ENCODE results near the gene DZIP1L.
A peak's percentile ranks its signal among the peaks of the same experiment; 100 is the strongest.
"Not testable (repeated sequence)": the region's sequence is repeated elsewhere in the genome, so short reads cannot be mapped to it uniquely, and the experiment has no call there.

Gene DZIP1L

GRCh38 chr3:138114988-138115971, at the start of gene DZIP1L:
TSS of gene DZIP1L (minus strand) at chr3:138115608. CDS start at chr3:138103971, 11,637 bp downstream.
- Histone ChIP-seq H3K4me1 (ENCODE audit: control insufficient read depth, insufficient read depth, low read length, unreplicated experiment) (peaks cover 20% of the 10 kb centered on the region), H3K27ac (ENCODE audit: low read depth, low read length) (peak within 1 kb of the TSS; percentile 62), H3K27me3 (ENCODE audit: insufficient read depth, low read length) (no peaks in the 10 kb centered on the region), H3K4me3 (ENCODE audit: low read depth, low read length) (peak within 1 kb of the TSS; percentile 86), H3K79me2 (ENCODE audit: control insufficient read depth, insufficient read depth, low read length, unreplicated experiment) (peaks cover 40% of the 10 kb centered on the region), H3K36me3 (ENCODE audit: insufficient read depth, low read length) (peaks cover 8% of the 10 kb centered on the region; the same call in 1 of the 2 replicates), H2AFZ (ENCODE audit: low read length, unreplicated experiment) (peak within 1 kb of the TSS; percentile 64)

GRCh38 chr3:138165061-138165460, 49.7 kb upstream of the DZIP1L start:
- Histone ChIP-seq H3K79me2 (ENCODE audit: control insufficient read depth, insufficient read depth, low read length, unreplicated experiment) (no peaks in the 10 kb centered on the region), H3K4me3 (ENCODE audit: low read depth, low read length) (no peak overlapping the region), H3K27ac (ENCODE audit: low read depth, low read length) (no peak overlapping the region), H3K27me3 (ENCODE audit: insufficient read depth, low read length) (no peaks in the 10 kb centered on the region), H3K4me1 (ENCODE audit: control insufficient read depth, insufficient read depth, low read length, unreplicated experiment) (no peaks in the 10 kb centered on the region), H3K36me3 (ENCODE audit: insufficient read depth, low read length) (peaks cover 33% of the 10 kb centered on the region), H2AFZ (ENCODE audit: low read length, unreplicated experiment) (no peak overlapping the region)

- H3K36me3 ChIP-seq (ENCODE audit: insufficient read depth, low read length), result peaks cover 13% of the 10 kb centered on the region
- H3K4me1 ChIP-seq (ENCODE audit: control insufficient read depth, insufficient read depth, low read length, unreplicated experiment), result no peaks in the 10 kb centered on the region
- H3K27me3 ChIP-seq (ENCODE audit: insufficient read depth, low read length), result no peaks in the 10 kb centered on the region
- H3K79me2 ChIP-seq (ENCODE audit: control insufficient read depth, insufficient read depth, low read length, unreplicated experiment), result no peaks in the 10 kb centered on the region
- no peak overlapping the region for H3K4me3 ChIP-seq (ENCODE audit: low read depth, low read length)
- H2AFZ ChIP-seq (ENCODE audit: low read length, unreplicated experiment), result no peak overlapping the region
- no peak overlapping the region for H3K27ac ChIP-seq (ENCODE audit: low read depth, low read length)
Measured at GRCh38 chr3:138157743-138158142, 42.3 kb upstream of the DZIP1L start.

GRCh38 chr3:138154534-138154933, 39.1 kb upstream of the DZIP1L start:
- H3K4me1 ChIP-seq (ENCODE audit: control insufficient read depth, insufficient read depth, low read length, unreplicated experiment), result no peaks in the 10 kb centered on the region
- H3K27ac ChIP-seq (ENCODE audit: low read depth, low read length), result no peak overlapping the region
- no peaks in the 10 kb centered on the region for H3K36me3 ChIP-seq (ENCODE audit: insufficient read depth, low read length)
- no peaks in the 10 kb centered on the region for H3K79me2 ChIP-seq (ENCODE audit: control insufficient read depth, insufficient read depth, low read length, unreplicated experiment)
- no peaks in the 10 kb centered on the region for H3K27me3 ChIP-seq (ENCODE audit: insufficient read depth, low read length)
- H2AFZ ChIP-seq (ENCODE audit: low read length, unreplicated experiment), result no peak overlapping the region
- H3K4me3 ChIP-seq (ENCODE audit: low read depth, low read length), result no peak overlapping the region

- Histone ChIP-seq H2AFZ (ENCODE audit: low read length, unreplicated experiment) (no peak overlapping the region), H3K36me3 (ENCODE audit: insufficient read depth, low read length) (no peaks in the 10 kb centered on the region), H3K4me3 (ENCODE audit: low read depth, low read length) (no peak overlapping the region), H3K4me1 (ENCODE audit: control insufficient read depth, insufficient read depth, low read length, unreplicated experiment) (no peaks in the 10 kb centered on the region), H3K27me3 (ENCODE audit: insufficient read depth, low read length) (no peaks in the 10 kb centered on the region), H3K79me2 (ENCODE audit: control insufficient read depth, insufficient read depth, low read length, unreplicated experiment) (no peaks in the 10 kb centered on the region), H3K27ac (ENCODE audit: low read depth, low read length) (no peak overlapping the region)
Measured at GRCh38 chr3:138148503-138148902, 33.1 kb upstream of the DZIP1L start.

DNA sequence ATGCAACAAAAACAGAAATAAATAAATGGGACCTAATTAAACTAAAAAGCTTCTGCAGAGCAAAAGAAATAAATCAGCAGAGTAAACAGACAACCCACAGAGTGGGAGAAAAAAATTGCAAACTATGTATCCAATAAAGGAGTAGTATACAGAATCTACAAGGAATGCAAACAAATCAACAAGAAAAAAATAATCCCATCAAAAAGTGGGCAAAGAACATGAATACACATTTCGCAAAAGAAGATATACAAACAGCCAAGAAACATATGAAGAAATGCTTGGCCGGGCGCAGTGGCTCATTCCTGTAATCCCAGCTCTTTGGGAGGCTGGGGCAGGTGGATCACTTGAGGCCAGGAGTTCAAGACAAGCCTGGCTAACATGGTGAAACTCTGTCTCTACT, 26.8 kb upstream of the DZIP1L start:
- H3K36me3 ChIP-seq (ENCODE audit: insufficient read depth, low read length); H3K4me3 ChIP-seq (ENCODE audit: low read depth, low read length); H3K27me3 ChIP-seq (ENCODE audit: insufficient read depth, low read length); H2AFZ ChIP-seq (ENCODE audit: low read length, unreplicated experiment); H3K27ac ChIP-seq (ENCODE audit: low read depth, low read length); H3K4me1 ChIP-seq (ENCODE audit: control insufficient read depth, insufficient read depth, low read length, unreplicated experiment); H3K79me2 ChIP-seq (ENCODE audit: control insufficient read depth, insufficient read depth, low read length, unreplicated experiment): not testable (repeated sequence)

DNA sequence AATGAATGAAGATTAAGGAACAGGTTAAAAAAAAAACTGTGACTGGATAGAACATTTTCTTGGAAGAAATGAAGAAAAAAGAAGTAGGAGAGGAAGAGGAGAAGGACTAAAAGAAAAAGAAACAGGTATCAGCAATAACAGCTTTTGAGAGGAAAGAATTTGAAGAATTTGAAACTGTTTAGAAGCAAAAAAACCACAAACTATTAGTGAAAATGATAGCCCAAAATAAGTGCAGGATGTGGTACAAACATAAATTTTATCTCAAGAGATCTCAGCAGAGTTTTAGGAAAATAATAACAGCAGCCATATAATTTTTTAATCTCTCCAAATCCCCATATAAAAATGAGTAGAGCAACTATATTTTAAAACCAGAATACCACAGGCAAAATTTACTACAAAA, 25.5 kb upstream of the DZIP1L start:
- H3K27ac ChIP-seq (ENCODE audit: low read depth, low read length), result no peak overlapping the region
- no peaks in the 10 kb centered on the region for H3K79me2 ChIP-seq (ENCODE audit: control insufficient read depth, insufficient read depth, low read length, unreplicated experiment)
- H3K4me3 ChIP-seq (ENCODE audit: low read depth, low read length), result no peak overlapping the region

GRCh38 chr3:138139691-138140090, 24.3 kb upstream of the DZIP1L start:
- Histone ChIP-seq H3K79me2 (ENCODE audit: control insufficient read depth, insufficient read depth, low read length, unreplicated experiment) (no peaks in the 10 kb centered on the region), H3K4me3 (ENCODE audit: low read depth, low read length) (no peak overlapping the region), H3K27me3 (ENCODE audit: insufficient read depth, low read length) (no peaks in the 10 kb centered on the region), H3K27ac (ENCODE audit: low read depth, low read length) (no peak overlapping the region), H3K4me1 (ENCODE audit: control insufficient read depth, insufficient read depth, low read length, unreplicated experiment) (no peaks in the 10 kb centered on the region), H2AFZ (ENCODE audit: low read length, unreplicated experiment) (no peak overlapping the region), H3K36me3 (ENCODE audit: insufficient read depth, low read length) (no peaks in the 10 kb centered on the region)

More for the DNA sequence above, 25.5 kb upstream of the DZIP1L start:
- H2AFZ ChIP-seq (ENCODE audit: low read length, unreplicated experiment), result no peak overlapping the region
- H3K36me3 ChIP-seq (ENCODE audit: insufficient read depth, low read length), result no peaks in the 10 kb centered on the region
- no peaks in the 10 kb centered on the region for H3K27me3 ChIP-seq (ENCODE audit: insufficient read depth, low read length)
- no peaks in the 10 kb centered on the region for H3K4me1 ChIP-seq (ENCODE audit: control insufficient read depth, insufficient read depth, low read length, unreplicated experiment)

- Histone ChIP-seq H3K27me3 (ENCODE audit: insufficient read depth, low read length) (no peaks in the 10 kb centered on the region), H3K79me2 (ENCODE audit: control insufficient read depth, insufficient read depth, low read length, unreplicated experiment) (no peaks in the 10 kb centered on the region), H3K27ac (ENCODE audit: low read depth, low read length) (no peak overlapping the region), H2AFZ (ENCODE audit: low read length, unreplicated experiment) (no peak overlapping the region), H3K4me1 (ENCODE audit: control insufficient read depth, insufficient read depth, low read length, unreplicated experiment) (no peaks in the 10 kb centered on the region), H3K36me3 (ENCODE audit: insufficient read depth, low read length) (no peaks in the 10 kb centered on the region), H3K4me3 (ENCODE audit: low read depth, low read length) (no peak overlapping the region)
Measured at GRCh38 chr3:138137861-138138260, 22.5 kb upstream of the DZIP1L start.

GRCh38 chr3:138136201-138136600, 20.8 kb upstream of the DZIP1L start:
- no peaks in the 10 kb centered on the region for H3K36me3 ChIP-seq (ENCODE audit: insufficient read depth, low read length)
- H3K4me3 ChIP-seq (ENCODE audit: low read depth, low read length), result no peak overlapping the region
- H3K79me2 ChIP-seq (ENCODE audit: control insufficient read depth, insufficient read depth, low read length, unreplicated experiment), result no peaks in the 10 kb centered on the region
- H3K27ac ChIP-seq (ENCODE audit: low read depth, low read length), result no peak overlapping the region
- H2AFZ ChIP-seq (ENCODE audit: low read length, unreplicated experiment), result no peak overlapping the region
- no peaks in the 10 kb centered on the region for H3K27me3 ChIP-seq (ENCODE audit: insufficient read depth, low read length)
- H3K4me1 ChIP-seq (ENCODE audit: control insufficient read depth, insufficient read depth, low read length, unreplicated experiment), result no peaks in the 10 kb centered on the region

DNA sequence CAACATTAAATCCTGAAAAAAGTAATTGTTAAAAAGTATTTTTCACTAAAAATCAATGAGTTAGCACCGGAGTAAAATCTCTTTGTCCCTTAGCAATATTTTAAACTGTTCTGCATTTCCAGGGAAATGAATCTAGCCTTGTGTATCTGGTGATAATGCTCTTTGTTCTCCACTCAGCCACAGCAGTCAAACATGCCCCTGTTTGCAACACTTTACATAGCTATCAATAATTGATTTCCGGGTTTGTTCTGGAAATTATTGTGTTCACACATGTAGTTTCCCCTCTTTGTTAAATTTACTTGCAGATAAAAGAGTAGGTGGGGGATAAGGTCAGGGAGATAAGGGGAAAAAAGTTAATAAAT, 20.4 kb upstream of the DZIP1L start:
- no peaks in the 10 kb centered on the region for H3K79me2 ChIP-seq (ENCODE audit: control insufficient read depth, insufficient read depth, low read length, unreplicated experiment)
- no peak overlapping the region for H2AFZ ChIP-seq (ENCODE audit: low read length, unreplicated experiment)

More for the DNA sequence above, 20.4 kb upstream of the DZIP1L start:
- H3K27me3 ChIP-seq (ENCODE audit: insufficient read depth, low read length), result peaks cover 3% of the 10 kb centered on the region; the same call in 1 of the 2 replicates
- H3K27ac ChIP-seq (ENCODE audit: low read depth, low read length), result no peak overlapping the region
- H3K4me3 ChIP-seq (ENCODE audit: low read depth, low read length), result no peak overlapping the region
- H3K4me1 ChIP-seq (ENCODE audit: control insufficient read depth, insufficient read depth, low read length, unreplicated experiment), result no peaks in the 10 kb centered on the region
- no peaks in the 10 kb centered on the region for H3K36me3 ChIP-seq (ENCODE audit: insufficient read depth, low read length)

Data from ACC112 (cell line).